Endothelial cell of umbilical vein (primary cell): ENCODE results near the gene TMEM164. TPM values are rescaled to one million over a fixed set of nuclear protein-coding genes. Genes with fewer than 3 reads are reported as not detected.

Experiments
- BruUV-seq: library from RNA; stranded (reverse); fragments of 400-500 nt; replicated peaks from 2 replicates; lab custom pipeline; 2021; lab: Mats Ljungman, UMichigan
- CTCF ChIA-PET: fragments of 300-600, 350-600 bp; sonication (Branson Sonifier 250); formaldehyde crosslinking; loops from one replicate; lab custom pipeline; 2021; ENCODE audit warnings: antibody characterized with exemption, inconsistent platforms; lab: Charles Lee
- POLR2A ChIA-PET: fragments of 300-600, 350-600 bp; sonication (Branson Sonifier 250); formaldehyde crosslinking; loops from one replicate; lab custom pipeline; 2021; ENCODE audit warnings: antibody characterized with exemption, inconsistent platforms; lab: Charles Lee
- DNase-seq: peaks from one replicate; pipeline ENCODE4 v3.0.0-alpha.2; 2011; ENCODE audit warnings: low read depth, low spot score
- FAIRE-seq: peaks from 2 replicates; lab custom pipeline; 2011; peaks lifted over from hg19 to GRCh38; lab: Jason Lieb, UNC
- H2AFZ ChIP-seq: 2 replicates; pipeline ENCODE4 v1.6.0; 2012; ENCODE audit warnings: low read depth, low read length, control low read depth, inconsistent platforms
- H3K27ac ChIP-seq: 2 replicates; pipeline ENCODE4 v1.5.1; 2011; ENCODE audit warnings: low read depth, mild to moderate bottlenecking, control low read depth, low read length, moderate library complexity; ENCODE audit not compliant: insufficient read depth
- H3K27me3 ChIP-seq, 2 experiments: 2 replicates each; pipeline versions ENCODE4 v1.6.0 to v1.6.1; 2011; ENCODE audit warnings: low read length in 2 of 2, mixed read lengths in 1 of 2; ENCODE audit not compliant: control insufficient read depth in 2 of 2, insufficient read depth in 2 of 2
- H3K36me3 ChIP-seq, 2 experiments: 2 replicates in 1 of 2; 3 replicates in 1 of 2; pipeline ENCODE4 v1.5.1; 2011; ENCODE audit warnings: low read length in 2 of 2, mild to moderate bottlenecking in 1 of 2, moderate library complexity in 1 of 2; ENCODE audit not compliant: control insufficient read depth in 2 of 2, insufficient read depth in 2 of 2; ENCODE audit errors: extremely low read depth in 1 of 2
- H3K4me1 ChIP-seq: 3 replicates; pipeline ENCODE4 v1.5.1; 2011; ENCODE audit warnings: mild to moderate bottlenecking, low read length; ENCODE audit not compliant: control insufficient read depth, insufficient read depth; ENCODE audit errors: extremely low read depth
- H3K4me2 ChIP-seq: 2 replicates; pipeline ENCODE4 v1.6.1; 2011; ENCODE audit warnings: low read length, control low read depth, mixed read lengths; ENCODE audit not compliant: insufficient read depth
- H3K4me3 ChIP-seq, 3 experiments: fragments of 200-600 bp in 1 of 3; sonication (generic), shearing (Covaris generic) in 1 of 3; replicated peaks in 1 of 3; 2 replicates each; pipeline ENCODE4 v1.5.1; 2011 to 2016; ENCODE audit warnings: control low read depth in 3 of 3, low read length in 3 of 3, mild to moderate bottlenecking in 2 of 3, inconsistent platforms in 1 of 3, low read depth in 1 of 3, moderate library complexity in 1 of 3; ENCODE audit not compliant: insufficient read depth in 1 of 3
- H3K79me2 ChIP-seq: 2 replicates; pipeline ENCODE4 v1.6.0; 2012; ENCODE audit warnings: low read length, inconsistent platforms; ENCODE audit not compliant: control insufficient read depth, insufficient read depth
- H3K9ac ChIP-seq: replicated peaks from 2 replicates; pipeline ENCODE3; 2011; ENCODE audit warnings: low read length, control low read depth; ENCODE audit not compliant: insufficient read depth; ENCODE audit errors: extremely low read depth
- H3K9me1 ChIP-seq: replicated peaks from 3 replicates; pipeline ENCODE4 v1.6.0; 2011; ENCODE audit warnings: mild to moderate bottlenecking, low read length; ENCODE audit not compliant: control insufficient read depth, insufficient read depth; ENCODE audit errors: extremely low read depth
- H3K9me3 ChIP-seq: replicated peaks from 2 replicates; pipeline ENCODE4 v1.5.1; 2012; ENCODE audit warnings: low read length, inconsistent platforms; ENCODE audit not compliant: control insufficient read depth, insufficient read depth
- H4K20me1 ChIP-seq: replicated peaks from 2 replicates; pipeline ENCODE3; 2011; ENCODE audit warnings: mild to moderate bottlenecking, low read length; ENCODE audit not compliant: control insufficient read depth, insufficient read depth; ENCODE audit errors: extremely low read depth
- EZH2 ChIP-seq: IDR thresholded peaks from 2 replicates; pipeline ENCODE4 v1.6.1; 2012; ENCODE audit warnings: borderline replicate concordance, low read depth, mild to moderate bottlenecking, moderate library complexity, low read length, inconsistent platforms; ENCODE audit not compliant: severe bottlenecking
- FOS ChIP-seq: IDR thresholded peaks from 2 replicates; pipeline ENCODE4 v1.6.1; 2011; ENCODE audit warnings: mild to moderate bottlenecking, low read length, moderate library complexity, borderline replicate concordance; ENCODE audit not compliant: insufficient read depth
- GATA2 ChIP-seq: IDR thresholded peaks from 2 replicates; pipeline ENCODE4 v1.7.0; 2011; ENCODE audit warnings: low read depth, mild to moderate bottlenecking, moderate library complexity, mixed read lengths, low read length; ENCODE audit not compliant: insufficient read length, insufficient read depth
- JUN ChIP-seq: IDR thresholded peaks from 2 replicates; pipeline ENCODE4 v1.6.1; 2011; ENCODE audit warnings: borderline replicate concordance, low read depth; ENCODE audit not compliant: insufficient read length, insufficient read depth
- MYC ChIP-seq: IDR thresholded peaks from one replicate; pipeline ENCODE4 v1.6.1; 2011; ENCODE audit warnings: mild to moderate bottlenecking, low read depth, low read length
- POLR2A ChIP-seq: IDR thresholded peaks from 2 replicates; pipeline ENCODE4 v1.6.1; 2012; ENCODE audit warnings: low read depth, mild to moderate bottlenecking, control low read depth, low read length
- POLR2AphosphoS5 ChIP-seq: IDR thresholded peaks from 2 replicates; pipeline ENCODE4 v1.6.1; 2012; ENCODE audit warnings: low read depth, mild to moderate bottlenecking, control low read depth, low read length, moderate library complexity; ENCODE audit not compliant: insufficient read depth
- dilution Hi-C: fragments of 300-500 bp; cut with MboI; formaldehyde crosslinking; loops from one replicate; pipeline ENCODE4 v1.15.0; 2019; ENCODE audit warnings: low sequenced_read_pairs; ENCODE audit not compliant: extremely low pct_ligation_motif_present
- intact Hi-C: fragments of 100-400 bp; cut with micrococcal nuclease; formaldehyde crosslinking; loops from one replicate; pipeline ENCODE4 v1.10.0; 2022
- polyA plus RNA-seq, 4 experiments: library from polyadenylated mRNA; depleted of rRNA in 3 of 4; stranded (reverse) in 3 of 4; unstranded in 1 of 4; fragments of >200 nt; gene quantifications; 2 replicates each; pipeline versions ENCODE4 v1.2.1 to v1.2.3, GENCODE V29; 2011 to 2012; ENCODE audit warnings: missing spikeins in 1 of 4
- total RNA-seq: library from RNA; stranded (reverse); gene quantifications from 2 replicates; pipeline ENCODE4 v1.2.3, GENCODE V29; 2021
- TF ChIP-seq, protein P1 (sequence below), 2 donors: IDR thresholded peaks; 1 replicate in 1 of 2; 2 replicates in 1 of 2; pipeline ENCODE4 v1.5.1; 2011; ENCODE audit warnings: low read length in 2 of 2, mild to moderate bottlenecking in 2 of 2, moderate library complexity in 2 of 2, control low read depth in 1 of 2, inconsistent platforms in 1 of 2, low read depth in 1 of 2; ENCODE audit not compliant: insufficient read depth in 1 of 2; ENCODE audit errors: extremely low read depth in 1 of 2
- TF ChIP-seq, protein P2 (sequence below): IDR thresholded peaks from 2 replicates; pipeline ENCODE4 v1.6.1; 2011; ENCODE audit not compliant: insufficient read depth, insufficient read length

TMEM164 gene
- total and polyA plus RNA-seq, 2 donors (not counting 3 experiments of a cell fraction or from before 2014, with no cell fraction given): 12.8 to 22.2 TPM

- no peaks in the 10 kb centered on the region for H3K9me3 ChIP-seq
- H3K27ac ChIP-seq: no peak overlapping the region
- intact Hi-C loops: no loop called here
- no peaks in the 10 kb centered on the region for H4K20me1 ChIP-seq
- no TSS peak for BruUV-seq
- H3K36me3 ChIP-seq: no peaks in the 10 kb centered on the region
- no peaks in the 10 kb centered on the region for H3K9me1 ChIP-seq
- H3K79me2 ChIP-seq: no peaks in the 10 kb centered on the region
- H2AFZ ChIP-seq: no peak overlapping the region
- dilution Hi-C loops: no loop called here
- CTCF ChIA-PET: no interaction called here
- no peak overlapping the region for H3K4me2 ChIP-seq
- FAIRE-seq (no peak), DNase-seq (no peak)
- TF ChIP-seq FOS: no peak
- no peak for TF ChIP-seq POLR2A
- TF ChIP-seq MYC: no peak
- TF ChIP-seq, protein P1, sequence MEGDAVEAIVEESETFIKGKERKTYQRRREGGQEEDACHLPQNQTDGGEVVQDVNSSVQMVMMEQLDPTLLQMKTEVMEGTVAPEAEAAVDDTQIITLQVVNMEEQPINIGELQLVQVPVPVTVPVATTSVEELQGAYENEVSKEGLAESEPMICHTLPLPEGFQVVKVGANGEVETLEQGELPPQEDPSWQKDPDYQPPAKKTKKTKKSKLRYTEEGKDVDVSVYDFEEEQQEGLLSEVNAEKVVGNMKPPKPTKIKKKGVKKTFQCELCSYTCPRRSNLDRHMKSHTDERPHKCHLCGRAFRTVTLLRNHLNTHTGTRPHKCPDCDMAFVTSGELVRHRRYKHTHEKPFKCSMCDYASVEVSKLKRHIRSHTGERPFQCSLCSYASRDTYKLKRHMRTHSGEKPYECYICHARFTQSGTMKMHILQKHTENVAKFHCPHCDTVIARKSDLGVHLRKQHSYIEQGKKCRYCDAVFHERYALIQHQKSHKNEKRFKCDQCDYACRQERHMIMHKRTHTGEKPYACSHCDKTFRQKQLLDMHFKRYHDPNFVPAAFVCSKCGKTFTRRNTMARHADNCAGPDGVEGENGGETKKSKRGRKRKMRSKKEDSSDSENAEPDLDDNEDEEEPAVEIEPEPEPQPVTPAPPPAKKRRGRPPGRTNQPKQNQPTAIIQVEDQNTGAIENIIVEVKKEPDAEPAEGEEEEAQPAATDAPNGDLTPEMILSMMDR (IDR thresholded peaks at IDR 0.05; ENCODE audit: extremely low read depth in 1 of 2, insufficient read depth in 1 of 2, low read depth in 1 of 2, low read length in 2 of 2): no peak
- TF ChIP-seq EZH2: no peak
- TF ChIP-seq POLR2AphosphoS5: no peak
- TF ChIP-seq JUN: no peak
- TF ChIP-seq, protein P2, sequence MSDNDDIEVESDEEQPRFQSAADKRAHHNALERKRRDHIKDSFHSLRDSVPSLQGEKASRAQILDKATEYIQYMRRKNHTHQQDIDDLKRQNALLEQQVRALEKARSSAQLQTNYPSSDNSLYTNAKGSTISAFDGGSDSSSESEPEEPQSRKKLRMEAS: no peak
- TF ChIP-seq GATA2: no peak
- H3K4me1 ChIP-seq: no peaks in the 10 kb centered on the region
- no peak overlapping the region for H3K4me3 ChIP-seq
- no peak overlapping the region for H3K9ac ChIP-seq
- H3K27me3 ChIP-seq: no peaks in the 10 kb centered on the region
- POLR2A ChIA-PET: no interaction called here
Measured at GRCh38 chrX:109964390-109964789, 38.5 kb upstream of the TMEM164 start.
